Breast epithelium (tissue), 3 donors: ENCODE data around the gene HRK.

Experiments used
- CTCF ChIP-seq, 3 donors: fragments of 450-650 bp; IDR thresholded peaks; one replicate each; pipeline ENCODE4 v1.5.1; 2016 to 2017; ENCODE audit warnings: antibody characterized with exemption in 3 of 3, mild to moderate bottlenecking in 3 of 3, moderate library complexity in 3 of 3
- POLR2AphosphoS5 ChIP-seq, 3 donors: sonication (generic); formaldehyde crosslinking; IDR thresholded peaks; one replicate each; pipeline ENCODE4 v1.6.1; 2017; ENCODE audit warnings: antibody characterized with exemption in 3 of 3

GRCh38 chr12:116891019-116891418 is 9.8 kb upstream of the HRK start:
- no peak for TF ChIP-seq CTCF (IDR thresholded peaks at IDR 0.05)
- TF ChIP-seq POLR2AphosphoS5 (IDR thresholded peaks at IDR 0.05) = no peak
